Coronary artery (tissue), 2 donors: ENCODE data around the gene THSD7B.
"Not testable (repeated sequence)": the region's sequence is repeated elsewhere in the genome, so short reads cannot be mapped to it uniquely, and the experiment has no call there.

Experiments
- DNase-seq: peaks from one replicate; pipeline ENCODE4 v3.0.0-alpha.2; 2017; ENCODE audit warnings: low spot score
- H3K27ac ChIP-seq, 2 donors: fragments of 200-600 bp; sonication (generic); one replicate each; pipeline ENCODE4 v1.5.1; 2016 to 2019
- H3K4me3 ChIP-seq: fragments of 200-600 bp; sonication (generic); 2 replicates; pipeline ENCODE4 v1.5.1; 2016; ENCODE audit warnings: mild to moderate bottlenecking, moderate library complexity
- TF ChIP-seq, protein P1 (sequence below): fragments of 200-600 bp; sonication (generic); IDR thresholded peaks from one replicate; pipeline ENCODE4 v1.5.1; 2019; ENCODE audit warnings: antibody characterized with exemption

The THSD7B gene

GRCh38 chr2:136962105-136962725, 196.9 kb downstream of the THSD7B start:
- DNase-seq = no peak
- TF ChIP-seq, protein P1, sequence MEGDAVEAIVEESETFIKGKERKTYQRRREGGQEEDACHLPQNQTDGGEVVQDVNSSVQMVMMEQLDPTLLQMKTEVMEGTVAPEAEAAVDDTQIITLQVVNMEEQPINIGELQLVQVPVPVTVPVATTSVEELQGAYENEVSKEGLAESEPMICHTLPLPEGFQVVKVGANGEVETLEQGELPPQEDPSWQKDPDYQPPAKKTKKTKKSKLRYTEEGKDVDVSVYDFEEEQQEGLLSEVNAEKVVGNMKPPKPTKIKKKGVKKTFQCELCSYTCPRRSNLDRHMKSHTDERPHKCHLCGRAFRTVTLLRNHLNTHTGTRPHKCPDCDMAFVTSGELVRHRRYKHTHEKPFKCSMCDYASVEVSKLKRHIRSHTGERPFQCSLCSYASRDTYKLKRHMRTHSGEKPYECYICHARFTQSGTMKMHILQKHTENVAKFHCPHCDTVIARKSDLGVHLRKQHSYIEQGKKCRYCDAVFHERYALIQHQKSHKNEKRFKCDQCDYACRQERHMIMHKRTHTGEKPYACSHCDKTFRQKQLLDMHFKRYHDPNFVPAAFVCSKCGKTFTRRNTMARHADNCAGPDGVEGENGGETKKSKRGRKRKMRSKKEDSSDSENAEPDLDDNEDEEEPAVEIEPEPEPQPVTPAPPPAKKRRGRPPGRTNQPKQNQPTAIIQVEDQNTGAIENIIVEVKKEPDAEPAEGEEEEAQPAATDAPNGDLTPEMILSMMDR = no peak
- Histone ChIP-seq H3K27ac (no peak overlapping the region), H3K4me3 (no peak overlapping the region)

- DNase-seq = no peak
- TF ChIP-seq, protein P1 = no peak
- Histone ChIP-seq H3K27ac (no peak overlapping the region), H3K4me3 (no peak overlapping the region)
Measured at GRCh38 chr2:136966485-136966884, 201.1 kb downstream of the THSD7B start.

GRCh38 chr2:136980303-136980702, 215.0 kb downstream of the THSD7B start:
- H3K27ac ChIP-seq = no peak overlapping the region
- H3K4me3 ChIP-seq = no peak overlapping the region
- TF ChIP-seq, protein P1 = no peak
- DNase-seq = no peak

GRCh38 chr2:136981689-136982088, 216.3 kb downstream of the THSD7B start:
- H3K27ac ChIP-seq, H3K4me3 ChIP-seq, DNase-seq: not testable (repeated sequence)

DNA sequence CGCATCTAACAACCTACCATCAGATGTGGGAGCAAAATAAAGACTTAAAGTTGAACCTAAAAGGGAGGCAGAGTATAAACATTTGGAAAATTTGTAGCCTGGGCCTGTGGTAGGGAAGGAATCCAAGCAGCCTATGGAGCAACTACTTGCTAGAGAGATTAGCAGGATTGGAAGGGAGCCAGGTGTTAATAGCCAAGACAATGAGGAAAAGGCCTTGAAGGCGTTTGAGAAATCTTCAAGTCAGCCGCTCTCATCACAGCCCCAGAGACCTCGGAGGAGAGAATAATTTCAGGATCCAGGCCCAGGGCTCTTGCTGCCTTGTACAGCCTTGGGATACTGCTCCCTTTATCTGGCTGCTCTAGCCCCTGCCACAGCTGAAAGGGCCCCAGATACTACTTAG, 219.7 kb downstream of the THSD7B start:
- no peak for DNase-seq
- TF ChIP-seq, protein P1 = no peak

DNA sequence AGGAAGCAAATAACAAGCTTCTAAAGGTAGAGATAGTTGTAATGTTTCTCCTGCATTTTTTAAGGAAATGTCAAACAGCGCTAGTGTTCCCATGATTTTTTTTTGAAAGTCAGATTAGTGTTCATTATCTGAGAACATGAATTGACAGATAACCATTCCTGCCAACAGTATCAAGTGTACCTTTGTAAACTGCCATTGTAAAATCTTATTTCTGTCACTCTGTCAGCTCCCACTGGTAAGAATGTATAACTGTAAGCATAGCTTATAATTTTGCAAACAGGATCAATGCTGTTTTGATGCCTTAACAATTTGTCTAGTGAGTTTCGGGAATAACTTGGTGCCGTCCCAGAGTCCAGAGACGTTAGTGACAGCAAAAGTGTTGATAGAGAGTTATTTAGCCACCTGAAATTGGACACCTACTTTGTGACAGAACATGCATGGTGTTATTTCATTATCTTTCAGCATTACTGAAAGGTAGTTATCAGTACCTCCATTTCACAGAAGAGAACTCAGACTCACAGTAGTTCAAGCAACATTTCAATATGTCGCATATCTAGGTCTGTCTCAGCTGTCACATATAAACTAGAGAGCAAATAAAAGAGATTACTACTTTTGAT, 221.4 kb downstream of the THSD7B start:
- Histone ChIP-seq H3K27ac (no peak overlapping the region), H3K4me3 (no peak overlapping the region)
- DNase-seq = no peak
- TF ChIP-seq, protein P1 = no peak

More for the DNA sequence above, 219.7 kb downstream of the THSD7B start:
- H3K27ac ChIP-seq = no peak overlapping the region
- no peak overlapping the region for H3K4me3 ChIP-seq

DNA sequence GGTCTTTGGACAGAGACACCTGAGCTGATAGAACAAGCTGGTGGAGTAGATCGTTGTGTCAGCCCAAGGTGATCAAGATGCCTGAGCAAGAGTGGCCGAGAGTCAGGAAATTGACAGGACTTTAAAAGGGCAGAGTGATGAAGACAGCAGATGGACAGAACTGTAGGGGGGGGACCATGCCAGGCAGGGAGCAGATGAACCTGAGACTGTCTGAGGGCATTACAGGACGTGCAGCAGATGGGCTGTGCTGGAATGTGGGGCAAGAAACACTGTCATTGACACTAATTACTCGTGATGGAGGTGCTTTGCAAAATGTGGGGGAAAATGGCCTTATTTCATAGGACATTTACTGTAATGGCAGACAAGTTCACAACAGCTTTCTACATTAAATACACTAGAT, 225.0 kb downstream of the THSD7B start:
- no peak overlapping the region for H3K27ac ChIP-seq
- H3K4me3 ChIP-seq = no peak overlapping the region
- DNase-seq = no peak
- TF ChIP-seq, protein P1 = no peak
